Neural cell (in vitro differentiated cells): ENCODE measurements around the gene CD101. TPM values are rescaled to one million over a fixed set of nuclear protein-coding genes. Genes with fewer than 3 reads are reported as not detected.

ENCODE experiments used
- H2AFZ ChIP-seq: fragments of 200-600, 300-800 bp; sonication (generic), shearing (Covaris generic); 2 replicates; pipeline ENCODE4 v1.6.0; 2014; ENCODE audit warnings: low read depth, mild to moderate bottlenecking, antibody characterized with exemption, low read length, moderate library complexity
- H3F3A ChIP-seq: fragments of 200-600 bp; shearing (Covaris generic); 2 replicates; pipeline ENCODE4 v1.6.1; 2016; ENCODE audit warnings: mild to moderate bottlenecking, moderate library complexity, mixed read lengths, antibody characterized with exemption, low read length; ENCODE audit not compliant: insufficient read depth, poor library complexity, severe bottlenecking
- H3K27ac ChIP-seq: fragments of 200-600, 300-800 bp; sonication (generic), shearing (Covaris generic); 2 replicates; pipeline ENCODE4 v1.5.1; 2014; ENCODE audit warnings: mild to moderate bottlenecking, low read length, moderate library complexity
- H3K27me3 ChIP-seq: fragments of 300-800, 200-600 bp; sonication (generic), shearing (Covaris generic); 2 replicates; pipeline ENCODE4 v1.6.0; 2014; ENCODE audit warnings: mild to moderate bottlenecking, low read depth, low read length, moderate library complexity; ENCODE audit not compliant: insufficient read depth
- H3K36me3 ChIP-seq: fragments of 300-800, 200-600 bp; sonication (generic), shearing (Covaris generic); 2 replicates; pipeline ENCODE4 v1.5.1; 2014; ENCODE audit warnings: mild to moderate bottlenecking, antibody characterized with exemption, low read length, moderate library complexity; ENCODE audit not compliant: insufficient read depth
- H3K4me2 ChIP-seq: fragments of 300-800, 200-600 bp; sonication (generic), shearing (Covaris generic); 2 replicates; pipeline ENCODE4 v1.6.0; 2014; ENCODE audit warnings: mild to moderate bottlenecking, low read length
- H3K4me3 ChIP-seq: fragments of 300-800, 200-600 bp; sonication (generic), shearing (Covaris generic); 2 replicates; pipeline ENCODE4 v1.5.1; 2014; ENCODE audit warnings: mild to moderate bottlenecking, low read length, moderate library complexity
- H3K79me2 ChIP-seq: fragments of 200-600 bp; shearing (Covaris generic); replicated peaks from 2 replicates; pipeline ENCODE4 v1.6.0; 2014; ENCODE audit warnings: mild to moderate bottlenecking, low read length, moderate library complexity; ENCODE audit not compliant: insufficient read depth
- H3K9ac ChIP-seq: fragments of 300-800, 200-600 bp; sonication (generic), shearing (Covaris generic); 2 replicates; pipeline ENCODE4 v1.6.1; 2016; ENCODE audit warnings: mild to moderate bottlenecking, low read length, mixed read lengths
- H3K9me2 ChIP-seq: fragments of 200-600 bp; shearing (Covaris generic); 2 replicates; pipeline ENCODE4 v1.6.1; 2016; ENCODE audit warnings: mild to moderate bottlenecking, low read length, mixed read lengths; ENCODE audit not compliant: insufficient read depth
- H3K9me3 ChIP-seq: fragments of 200-600, 300-800 bp; sonication (generic), shearing (Covaris generic); 2 replicates; pipeline ENCODE4 v1.6.1; 2016; ENCODE audit warnings: mild to moderate bottlenecking, mixed run types, low read length, moderate library complexity, mixed read lengths
- H4K20me1 ChIP-seq: fragments of 200-600 bp; shearing (Covaris generic); 2 replicates; pipeline ENCODE4 v1.6.1; 2016; ENCODE audit warnings: mild to moderate bottlenecking, mixed run types; ENCODE audit not compliant: insufficient read depth
- EP300 ChIP-seq: fragments of 450-650 bp; conservative IDR thresholded peaks from 2 replicates; pipeline ENCODE4 v1.6.1; 2014; ENCODE audit warnings: antibody characterized with exemption, mild to moderate bottlenecking, moderate library complexity; ENCODE audit not compliant: poor library complexity, severe bottlenecking
- EZH2 ChIP-seq: fragments of 200-600, 300-800 bp; shearing (Covaris generic), sonication (generic); IDR thresholded peaks from 2 replicates; pipeline ENCODE4 v1.6.1; 2014; ENCODE audit warnings: antibody characterized with exemption, low read length, borderline replicate concordance, mild to moderate bottlenecking; ENCODE audit not compliant: insufficient read depth, poor library complexity, severe bottlenecking
- MXI1 ChIP-seq: fragments of 450-650 bp; conservative IDR thresholded peaks from 2 replicates; pipeline ENCODE4 v1.6.1; 2014; ENCODE audit warnings: antibody characterized with exemption, mild to moderate bottlenecking; ENCODE audit not compliant: poor library complexity, severe bottlenecking
- POLR2AphosphoS5 ChIP-seq: IDR thresholded peaks from 2 replicates; pipeline ENCODE4 v1.6.1; 2012
- RAD21 ChIP-seq: fragments of 450-650 bp; conservative IDR thresholded peaks from 2 replicates; pipeline ENCODE4 v1.6.1; 2014; ENCODE audit warnings: antibody characterized with exemption, mild to moderate bottlenecking, moderate library complexity
- REST ChIP-seq: IDR thresholded peaks from 2 replicates; pipeline ENCODE4 v1.6.1; 2012; ENCODE audit warnings: borderline replicate concordance
- SMC3 ChIP-seq: fragments of 450-650 bp; conservative IDR thresholded peaks from 2 replicates; pipeline ENCODE4 v1.6.1; 2014; ENCODE audit warnings: antibody characterized with exemption, mild to moderate bottlenecking, moderate library complexity; ENCODE audit not compliant: poor library complexity
- TAF1 ChIP-seq: IDR thresholded peaks from 2 replicates; pipeline ENCODE4 v1.6.1; 2012; ENCODE audit warnings: low read depth
- polyA plus RNA-seq: library from polyadenylated mRNA; depleted of rRNA; stranded (reverse); fragments of >200 nt; gene quantifications from 2 replicates; pipeline ENCODE4 v1.2.3, GENCODE V29; 2014
- small RNA-seq, 3 experiments: library from RNA; depleted of rRNA; stranded (forward); fragments of <200 nt; gene quantifications; one replicate each; pipeline ENCODE3, GENCODE V24; 2012
- TF ChIP-seq, protein P1 (sequence below): fragments of 450-650 bp; IDR thresholded peaks from 2 replicates; pipeline ENCODE4 v1.5.1; 2014; ENCODE audit warnings: antibody characterized with exemption, mild to moderate bottlenecking, moderate library complexity; ENCODE audit not compliant: poor library complexity, severe bottlenecking

The CD101 gene
- polyA plus RNA-seq, 1 donor from 2014 or later, result 1.4 TPM

GRCh38 chr1:117084231-117084630 is 82.7 kb downstream of the CD101 start:
- no peak overlapping the region for H3K4me3 ChIP-seq
- H3K27me3 ChIP-seq, result no peaks in the 10 kb centered on the region
- H3K9me2 ChIP-seq, result no peaks in the 10 kb centered on the region
- H2AFZ ChIP-seq, result no peak overlapping the region
- H3K9ac ChIP-seq, result no peak overlapping the region
- H3F3A ChIP-seq, result no peaks in the 10 kb centered on the region
- no peaks in the 10 kb centered on the region for H3K36me3 ChIP-seq
- H3K4me2 ChIP-seq, result no peak overlapping the region
- H3K27ac ChIP-seq, result no peak overlapping the region
- no peak for TF ChIP-seq RAD21
- TF ChIP-seq, protein P1, sequence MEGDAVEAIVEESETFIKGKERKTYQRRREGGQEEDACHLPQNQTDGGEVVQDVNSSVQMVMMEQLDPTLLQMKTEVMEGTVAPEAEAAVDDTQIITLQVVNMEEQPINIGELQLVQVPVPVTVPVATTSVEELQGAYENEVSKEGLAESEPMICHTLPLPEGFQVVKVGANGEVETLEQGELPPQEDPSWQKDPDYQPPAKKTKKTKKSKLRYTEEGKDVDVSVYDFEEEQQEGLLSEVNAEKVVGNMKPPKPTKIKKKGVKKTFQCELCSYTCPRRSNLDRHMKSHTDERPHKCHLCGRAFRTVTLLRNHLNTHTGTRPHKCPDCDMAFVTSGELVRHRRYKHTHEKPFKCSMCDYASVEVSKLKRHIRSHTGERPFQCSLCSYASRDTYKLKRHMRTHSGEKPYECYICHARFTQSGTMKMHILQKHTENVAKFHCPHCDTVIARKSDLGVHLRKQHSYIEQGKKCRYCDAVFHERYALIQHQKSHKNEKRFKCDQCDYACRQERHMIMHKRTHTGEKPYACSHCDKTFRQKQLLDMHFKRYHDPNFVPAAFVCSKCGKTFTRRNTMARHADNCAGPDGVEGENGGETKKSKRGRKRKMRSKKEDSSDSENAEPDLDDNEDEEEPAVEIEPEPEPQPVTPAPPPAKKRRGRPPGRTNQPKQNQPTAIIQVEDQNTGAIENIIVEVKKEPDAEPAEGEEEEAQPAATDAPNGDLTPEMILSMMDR, result no peak
- no peak for TF ChIP-seq SMC3
- TF ChIP-seq EP300, result no peak
- TF ChIP-seq TAF1, result no peak
- TF ChIP-seq POLR2AphosphoS5, result no peak
- TF ChIP-seq MXI1, result no peak
- no peak for TF ChIP-seq REST
- no peak for TF ChIP-seq EZH2
- no peaks in the 10 kb centered on the region for H4K20me1 ChIP-seq
- no peaks in the 10 kb centered on the region for H3K9me3 ChIP-seq
- no peaks in the 10 kb centered on the region for H3K79me2 ChIP-seq

Small RNA genes lying within 50 kb of the gene (small RNA-seq; reads per million reads assigned to genes)
- gene RNA5SP55, result 0 reads per million in 3 experiments

Other genes with a start within 250 kb of the CD101 start
- gene CD2, start 247.3 kb upstream of the CD101 start, polyA plus RNA-seq, result not detected in 2 replicates
- 20.1 and 25.0 TPM in 2 replicates for gene PTGFRN, start 91.8 kb upstream of the CD101 start, polyA plus RNA-seq
- 2.6 and 5.5 TPM in 2 replicates for gene TTF2, start 58.6 kb downstream of the CD101 start, polyA plus RNA-seq
- gene TRIM45, start 120.0 kb downstream of the CD101 start, polyA plus RNA-seq, result 4.6 and 4.9 TPM in 2 replicates
- gene VTCN1, start 209.2 kb downstream of the CD101 start, polyA plus RNA-seq, result 2.1 and 2.6 TPM in 2 replicates